Measurements from ENCODE around the gene IGDCC3.
"Not testable (repeated sequence)": the region's sequence is repeated elsewhere in the genome, so short reads cannot be mapped to it uniquely, and the experiment has no call there.

IGDCC3 gene

GRCh38 chr15:65349338-65349737, 28.5 kb downstream of the IGDCC3 start:
- Mint-ChIP-seq H3K27me3 (peaks cover 26% of the 10 kb centered on the region), H3K9me3 (no peaks in the 10 kb centered on the region), H3K27ac (no peak overlapping the region), H3K4me1 (no peaks in the 10 kb centered on the region), H3K36me3 (peaks cover 2% of the 10 kb centered on the region), H3K4me3 (no peak overlapping the region)

GRCh38 chr15:65347756-65348155, 30.0 kb downstream of the IGDCC3 start:
- not testable (repeated sequence) for H3K9me3 Mint-ChIP-seq, H3K4me1 Mint-ChIP-seq, H3K36me3 Mint-ChIP-seq, H3K27ac Mint-ChIP-seq, H3K4me3 Mint-ChIP-seq
- H3K27me3 Mint-ChIP-seq = peaks cover 13% of the 10 kb centered on the region

- Mint-ChIP-seq H3K9me3 (no peaks in the 10 kb centered on the region), H3K4me1 (no peaks in the 10 kb centered on the region), H3K27me3 (peaks cover 10% of the 10 kb centered on the region), H3K36me3 (peaks cover 2% of the 10 kb centered on the region), H3K4me3 (no peak overlapping the region), H3K27ac (no peak overlapping the region)
Observed at GRCh38 chr15:65346856-65347598, 30.8 kb downstream of the IGDCC3 start.

- Mint-ChIP-seq H3K36me3 (no peaks in the 10 kb centered on the region), H3K27me3 (peaks cover 8% of the 10 kb centered on the region), H3K9me3 (no peaks in the 10 kb centered on the region), H3K4me3 (no peak overlapping the region), H3K4me1 (no peaks in the 10 kb centered on the region), H3K27ac (no peak overlapping the region)
Observed at GRCh38 chr15:65344914-65345275, 32.9 kb downstream of the IGDCC3 start.

- Mint-ChIP-seq H3K27me3 (peaks cover 6% of the 10 kb centered on the region), H3K9me3 (no peaks in the 10 kb centered on the region), H3K36me3 (no peaks in the 10 kb centered on the region), H3K27ac (no peak overlapping the region), H3K4me3 (no peak overlapping the region), H3K4me1 (no peaks in the 10 kb centered on the region)
Observed at GRCh38 chr15:65344214-65344913, 33.4 kb downstream of the IGDCC3 start.

GRCh38 chr15:65343374-65343981, 34.3 kb downstream of the IGDCC3 start:
- Mint-ChIP-seq H3K27me3 (peaks cover 5% of the 10 kb centered on the region), H3K4me1 (no peaks in the 10 kb centered on the region), H3K4me3 (no peak overlapping the region)

GRCh38 chr15:65342493-65342892, 35.3 kb downstream of the IGDCC3 start:
- Mint-ChIP-seq H3K4me1 (no peaks in the 10 kb centered on the region), H3K9me3 (no peaks in the 10 kb centered on the region), H3K36me3 (no peaks in the 10 kb centered on the region), H3K4me3 (no peak overlapping the region), H3K27ac (no peak overlapping the region), H3K27me3 (peaks cover 5% of the 10 kb centered on the region)

More at GRCh38 chr15:65343374-65343981, 34.3 kb downstream of the IGDCC3 start:
- Mint-ChIP-seq H3K27ac (no peak overlapping the region), H3K36me3 (no peaks in the 10 kb centered on the region), H3K9me3 (no peaks in the 10 kb centered on the region)

- Mint-ChIP-seq H3K27ac (no peak overlapping the region), H3K4me3 (no peak overlapping the region), H3K27me3 (no peaks in the 10 kb centered on the region)
Observed at GRCh38 chr15:65339920-65340319, 37.9 kb downstream of the IGDCC3 start.

GRCh38 chr15:65339416-65339815, 38.4 kb downstream of the IGDCC3 start:
- H3K4me1 Mint-ChIP-seq = no peaks in the 10 kb centered on the region
- H3K4me3 Mint-ChIP-seq = no peak overlapping the region
- no peaks in the 10 kb centered on the region for H3K9me3 Mint-ChIP-seq
- H3K27ac Mint-ChIP-seq = no peak overlapping the region
- no peaks in the 10 kb centered on the region for H3K36me3 Mint-ChIP-seq
- H3K27me3 Mint-ChIP-seq = no peaks in the 10 kb centered on the region

More at GRCh38 chr15:65339920-65340319, 37.9 kb downstream of the IGDCC3 start:
- no peaks in the 10 kb centered on the region for H3K36me3 Mint-ChIP-seq
- H3K4me1 Mint-ChIP-seq = no peaks in the 10 kb centered on the region
- no peaks in the 10 kb centered on the region for H3K9me3 Mint-ChIP-seq

GRCh38 chr15:65338823-65339222, 39.0 kb downstream of the IGDCC3 start:
- Mint-ChIP-seq H3K27ac (no peak overlapping the region), H3K4me3 (no peak overlapping the region), H3K4me1 (no peaks in the 10 kb centered on the region), H3K36me3 (no peaks in the 10 kb centered on the region), H3K27me3 (no peaks in the 10 kb centered on the region), H3K9me3 (no peaks in the 10 kb centered on the region)

- Mint-ChIP-seq H3K27ac (no peak overlapping the region), H3K4me3 (no peak overlapping the region), H3K4me1 (no peaks in the 10 kb centered on the region), H3K9me3 (no peaks in the 10 kb centered on the region), H3K27me3 (no peaks in the 10 kb centered on the region), H3K36me3 (no peaks in the 10 kb centered on the region)
Observed at GRCh38 chr15:65338366-65338765, 39.4 kb downstream of the IGDCC3 start.

- H3K4me3 Mint-ChIP-seq = no peak overlapping the region
- H3K27me3 Mint-ChIP-seq = no peaks in the 10 kb centered on the region
Observed at GRCh38 chr15:65337436-65338070, 40.2 kb downstream of the IGDCC3 start.

GRCh38 chr15:65336493-65337435, 41.0 kb downstream of the IGDCC3 start:
- H3K4me1 Mint-ChIP-seq = no peaks in the 10 kb centered on the region

More at GRCh38 chr15:65337436-65338070, 40.2 kb downstream of the IGDCC3 start:
- Mint-ChIP-seq H3K27ac (no peak overlapping the region), H3K9me3 (no peaks in the 10 kb centered on the region), H3K36me3 (no peaks in the 10 kb centered on the region), H3K4me1 (no peaks in the 10 kb centered on the region)

GRCh38 chr15:65335278-65336055, 42.3 kb downstream of the IGDCC3 start:
- Mint-ChIP-seq H3K27me3 (no peaks in the 10 kb centered on the region), H3K9me3 (no peaks in the 10 kb centered on the region), H3K36me3 (no peaks in the 10 kb centered on the region)

More at GRCh38 chr15:65336493-65337435, 41.0 kb downstream of the IGDCC3 start:
- no peaks in the 10 kb centered on the region for H3K9me3 Mint-ChIP-seq
- H3K36me3 Mint-ChIP-seq = no peaks in the 10 kb centered on the region
- no peak overlapping the region for H3K4me3 Mint-ChIP-seq
- H3K27ac Mint-ChIP-seq = no peak overlapping the region
- no peaks in the 10 kb centered on the region for H3K27me3 Mint-ChIP-seq

More at GRCh38 chr15:65335278-65336055, 42.3 kb downstream of the IGDCC3 start:
- Mint-ChIP-seq H3K4me3 (no peak overlapping the region), H3K4me1 (no peaks in the 10 kb centered on the region), H3K27ac (no peak overlapping the region)
